Measurements from ENCODE around the gene SLC12A7. TPM values are rescaled to one million over a fixed set of nuclear protein-coding genes. Genes with fewer than 3 reads are reported as not detected.

SLC12A7 gene
- total and polyA plus RNA-seq, 12 donors, result 36.3 to 208 (median 143) TPM

DNA sequence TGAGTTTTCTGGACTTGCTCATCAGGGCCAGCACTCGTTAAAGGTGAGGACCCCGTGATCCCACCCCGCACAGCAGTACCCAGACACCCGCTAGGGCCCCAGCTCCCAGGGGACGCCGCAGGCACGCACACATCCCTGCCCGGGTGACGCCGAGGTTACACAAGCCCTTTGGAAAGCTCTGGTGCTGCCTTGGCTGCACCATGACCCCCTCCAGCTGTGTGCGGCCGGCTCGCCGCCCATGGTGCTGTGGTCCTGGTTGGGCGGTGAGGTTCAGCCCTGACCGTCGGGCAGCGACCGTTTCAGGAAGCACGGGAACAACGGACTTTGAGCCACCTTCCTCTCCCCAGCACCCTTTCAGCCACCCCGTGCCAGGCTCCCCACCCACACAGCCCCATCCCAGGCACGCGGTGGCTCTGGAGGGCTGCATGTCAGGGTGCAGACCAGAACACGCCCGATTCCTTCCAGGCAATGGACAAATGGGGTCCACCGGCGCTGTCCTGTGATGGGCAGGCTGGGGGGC lies 7.5 kb upstream of the SLC12A7 start:
- TF ChIP-seq, protein P1, sequence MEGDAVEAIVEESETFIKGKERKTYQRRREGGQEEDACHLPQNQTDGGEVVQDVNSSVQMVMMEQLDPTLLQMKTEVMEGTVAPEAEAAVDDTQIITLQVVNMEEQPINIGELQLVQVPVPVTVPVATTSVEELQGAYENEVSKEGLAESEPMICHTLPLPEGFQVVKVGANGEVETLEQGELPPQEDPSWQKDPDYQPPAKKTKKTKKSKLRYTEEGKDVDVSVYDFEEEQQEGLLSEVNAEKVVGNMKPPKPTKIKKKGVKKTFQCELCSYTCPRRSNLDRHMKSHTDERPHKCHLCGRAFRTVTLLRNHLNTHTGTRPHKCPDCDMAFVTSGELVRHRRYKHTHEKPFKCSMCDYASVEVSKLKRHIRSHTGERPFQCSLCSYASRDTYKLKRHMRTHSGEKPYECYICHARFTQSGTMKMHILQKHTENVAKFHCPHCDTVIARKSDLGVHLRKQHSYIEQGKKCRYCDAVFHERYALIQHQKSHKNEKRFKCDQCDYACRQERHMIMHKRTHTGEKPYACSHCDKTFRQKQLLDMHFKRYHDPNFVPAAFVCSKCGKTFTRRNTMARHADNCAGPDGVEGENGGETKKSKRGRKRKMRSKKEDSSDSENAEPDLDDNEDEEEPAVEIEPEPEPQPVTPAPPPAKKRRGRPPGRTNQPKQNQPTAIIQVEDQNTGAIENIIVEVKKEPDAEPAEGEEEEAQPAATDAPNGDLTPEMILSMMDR (IDR thresholded peaks at IDR 0.05), result no peak
- intact Hi-C loops (cut with DNase I), result no loop called here
- WGBS, 2 donors, result 89 to 93% methylated on average over 28 of the region's 28 CpGs

DNA sequence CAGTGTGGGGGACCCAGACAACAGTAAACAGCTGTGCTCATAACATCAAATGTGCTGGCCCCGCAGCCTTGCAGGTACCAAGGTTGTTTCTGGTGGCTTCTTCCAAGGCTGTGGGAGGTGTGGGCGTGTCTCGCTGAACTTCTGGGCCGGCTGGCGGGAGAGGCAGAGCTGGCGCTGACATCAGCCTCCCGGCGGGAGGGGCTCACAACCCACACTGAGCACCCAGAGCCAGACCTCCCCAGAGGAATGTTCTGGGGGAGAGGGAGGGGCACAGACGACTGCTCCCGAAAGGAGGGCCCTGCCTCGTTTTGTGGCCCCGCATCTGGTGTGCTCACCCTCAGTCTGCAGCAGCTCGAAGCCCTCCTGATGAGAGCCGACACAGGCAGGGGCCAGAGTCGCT lies 6.9 kb upstream of the SLC12A7 start:
- Histone ChIP-seq H3K9me3 (no peaks in the 10 kb centered on the region), H3K4me1 (peaks cover 22 to 63% (median 38%) of the 10 kb centered on the region in 9 donors), H3K36me3 (no peaks in the 10 kb centered on the region), H3K4me3 (no peak overlapping the region), H3K27ac (peak overlapping the region in 7 of 10 donors; percentile 18 to 69 (median 59)), H3K27me3 (no peaks in the 10 kb centered on the region)
- ATAC-seq, result peak in 7 of 8 donors; percentile 12 to 68 (median 35)
- TF ChIP-seq, protein P1 (IDR thresholded peaks at IDR 0.05), result no peak
- 44 to 51% methylated on average over 15 of the region's 15 CpGs for WGBS, 2 donors
- no peak for DNase-seq
- intact Hi-C loops (cut with DNase I), result no loop called here

More for the DNA sequence above, 7.5 kb upstream of the SLC12A7 start:
- H3K36me3 ChIP-seq, result no peaks in the 10 kb centered on the region
- H3K9me3 ChIP-seq, result no peaks in the 10 kb centered on the region
- H3K4me1 ChIP-seq, result peaks cover 23 to 70% (median 45%) of the 10 kb centered on the region in 9 donors
- no peak overlapping the region for H3K4me3 ChIP-seq
- ATAC-seq, result no peak
- no peaks in the 10 kb centered on the region for H3K27me3 ChIP-seq
- DNase-seq, result no peak
- peak overlapping the region in 4 of 10 donors; percentile 59 to 69 (median 68) for H3K27ac ChIP-seq

DNA sequence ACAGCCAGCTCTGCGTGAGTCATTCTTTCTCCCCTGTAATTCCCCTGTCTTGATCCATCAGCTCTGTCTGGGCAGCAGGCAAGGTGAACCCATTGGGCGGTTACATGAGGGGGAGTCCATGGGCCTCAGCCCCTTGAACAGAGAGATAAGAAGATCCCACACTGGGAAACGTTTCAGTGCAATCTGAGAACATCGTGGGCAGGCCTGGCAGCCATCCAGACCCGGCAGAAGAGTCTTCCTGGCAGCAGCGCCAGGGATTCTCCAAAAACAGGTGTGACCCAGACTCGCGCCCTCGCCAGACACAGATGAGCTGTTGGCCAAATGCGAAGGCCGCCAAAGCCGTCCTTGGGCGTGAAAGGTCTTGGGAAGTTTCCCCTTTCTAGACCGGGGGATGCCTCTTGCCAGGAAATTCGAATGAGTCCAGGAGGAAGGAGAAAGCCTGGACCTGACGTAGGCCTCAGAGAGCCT lies 6.4 kb upstream of the SLC12A7 start:
- intact Hi-C loops (cut with DNase I), result no loop called here
- Histone ChIP-seq H3K4me3 (no peak overlapping the region), H3K9me3 (no peaks in the 10 kb centered on the region), H3K27me3 (peaks cover 0 to 1% (median 0%) of the 10 kb centered on the region in 7 donors), H3K4me1 (peaks cover 18 to 59% (median 34%) of the 10 kb centered on the region in 9 donors), H3K27ac (peak overlapping the region in 7 of 10 donors; percentile 18 to 69 (median 59)), H3K36me3 (no peaks in the 10 kb centered on the region)
- ATAC-seq (peak in 4 of 8 donors; percentile 18 to 26 (median 22)), DNase-seq (no peak)
- WGBS, 2 donors, result 31 to 33% methylated on average over 16 of the region's 16 CpGs
- TF ChIP-seq, protein P1 (IDR thresholded peaks at IDR 0.05), result no peak

DNA sequence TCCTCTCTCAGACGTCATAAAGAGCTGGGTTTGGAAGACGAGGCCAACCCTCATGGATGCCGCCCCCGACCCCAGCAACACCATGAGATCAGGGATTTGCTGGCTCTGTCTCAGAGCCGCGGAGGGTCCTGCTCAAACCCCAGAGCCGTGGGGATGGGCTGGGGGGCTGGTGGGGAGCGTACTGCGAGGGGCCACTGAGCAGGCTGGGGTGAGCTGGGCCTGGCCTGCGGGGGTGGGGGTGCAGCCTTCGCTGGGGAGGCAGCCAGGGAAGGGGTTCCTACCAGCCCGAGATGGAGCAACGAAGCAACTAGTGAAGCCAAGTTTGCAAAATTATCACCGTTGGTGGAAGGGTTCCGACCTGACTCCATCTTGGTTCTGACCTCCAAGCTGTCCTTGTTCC lies 5.1 kb upstream of the SLC12A7 start:
- 93 to 97% methylated on average over 15 of the region's 15 CpGs for WGBS, 2 donors
- H3K36me3 ChIP-seq, result no peaks in the 10 kb centered on the region
- intact Hi-C loops (cut with DNase I), result no loop called here
- H3K27me3 ChIP-seq, result peaks cover 0 to 3% (median 0%) of the 10 kb centered on the region in 7 donors
- TF ChIP-seq, protein P1 (IDR thresholded peaks at IDR 0.05), result no peak
- no peak overlapping the region for H3K4me3 ChIP-seq
- peak overlapping the region in 1 of 10 donors; percentile 16 for H3K27ac ChIP-seq
- no peak for DNase-seq
- H3K9me3 ChIP-seq, result no peaks in the 10 kb centered on the region
- peaks cover 12 to 46% (median 26%) of the 10 kb centered on the region in 9 donors for H3K4me1 ChIP-seq
- ATAC-seq, result no peak
